ENCODE results near the gene HRC. TPM values are rescaled to one million over a fixed set of nuclear protein-coding genes. Genes with fewer than 3 reads are reported as not detected.
"Not testable (repeated sequence)": the region's sequence is repeated elsewhere in the genome, so short reads cannot be mapped to it uniquely, and the experiment has no call there.

HRC gene
- polyA plus RNA-seq, 12 donors = 66.9 to 170 (median 128) TPM; not detected in 1

DNA sequence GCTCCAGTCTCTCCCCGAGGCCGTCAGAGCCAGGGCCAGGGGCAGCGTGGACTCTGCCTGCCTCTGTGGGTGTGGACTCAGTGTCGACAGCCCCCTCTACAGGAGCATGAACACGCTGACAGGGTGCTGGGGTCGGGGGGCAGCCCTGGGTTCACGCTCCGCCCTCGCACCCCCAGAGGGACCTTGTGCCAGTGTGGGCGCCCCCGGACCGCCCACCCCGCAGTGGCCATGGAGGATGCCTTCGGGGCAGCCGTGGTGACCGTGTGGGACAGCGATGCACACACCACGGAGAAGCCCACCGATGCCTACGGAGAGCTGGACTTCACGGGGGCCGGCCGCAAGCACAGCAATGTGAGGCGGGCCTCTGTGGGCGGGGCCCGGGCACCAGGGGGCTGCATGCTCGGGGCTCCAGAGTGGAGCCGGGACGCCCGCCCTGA lies 10.7 kb upstream of the HRC start:
- DNase-seq = no peak

DNA sequence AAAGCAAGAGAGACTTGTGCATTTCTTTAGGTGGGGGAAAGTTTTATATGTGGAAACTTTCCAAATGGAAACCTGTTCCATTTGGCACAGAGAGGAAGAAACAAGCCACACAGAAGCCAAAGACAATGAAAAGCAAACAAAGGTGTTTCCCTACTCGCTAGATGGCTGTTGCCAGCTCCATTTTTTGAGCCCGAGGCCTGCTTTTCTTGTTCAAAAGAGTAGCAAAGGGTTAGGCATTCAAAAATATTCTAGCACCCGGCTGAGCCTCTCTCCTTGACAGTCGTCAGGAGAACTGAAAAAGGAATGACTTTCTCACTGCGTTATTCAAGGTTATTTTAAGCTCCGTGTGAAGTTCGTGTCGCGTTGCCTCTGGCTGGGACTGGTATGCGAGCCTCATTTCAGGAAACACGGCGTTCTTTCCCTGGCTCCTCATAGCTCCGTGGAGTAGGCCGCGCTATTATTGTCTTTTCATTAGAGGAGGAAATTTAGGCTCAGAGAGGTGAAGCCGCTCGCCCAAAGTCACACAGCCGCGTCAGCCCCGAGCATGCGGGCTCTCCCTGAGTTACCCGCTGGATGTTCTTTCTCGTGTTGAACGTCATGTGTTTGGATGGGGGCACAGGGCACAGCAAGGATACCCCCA lies 10.0 kb upstream of the HRC start:
- DNase-seq = no peak

DNA sequence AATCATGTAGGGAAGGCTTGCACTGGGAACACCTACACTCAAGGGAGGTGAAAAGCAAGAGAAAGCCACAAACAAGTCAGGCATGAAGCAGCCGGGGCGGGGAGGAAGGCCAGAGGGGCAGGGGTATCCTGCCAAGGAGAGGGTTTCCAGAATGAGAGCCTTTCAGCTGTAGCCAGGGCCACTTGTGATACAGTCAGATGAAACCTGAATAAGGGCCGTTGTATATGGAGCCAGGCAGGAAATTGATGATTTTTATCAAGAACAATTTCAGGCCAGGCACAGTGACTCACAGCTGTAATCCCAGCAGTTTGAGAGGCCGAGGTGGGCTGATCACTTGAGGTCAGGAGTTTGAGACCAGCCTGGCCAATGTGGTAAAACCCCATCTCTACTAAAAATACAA lies 6.8 kb upstream of the HRC start:
- no peak for DNase-seq

DNA sequence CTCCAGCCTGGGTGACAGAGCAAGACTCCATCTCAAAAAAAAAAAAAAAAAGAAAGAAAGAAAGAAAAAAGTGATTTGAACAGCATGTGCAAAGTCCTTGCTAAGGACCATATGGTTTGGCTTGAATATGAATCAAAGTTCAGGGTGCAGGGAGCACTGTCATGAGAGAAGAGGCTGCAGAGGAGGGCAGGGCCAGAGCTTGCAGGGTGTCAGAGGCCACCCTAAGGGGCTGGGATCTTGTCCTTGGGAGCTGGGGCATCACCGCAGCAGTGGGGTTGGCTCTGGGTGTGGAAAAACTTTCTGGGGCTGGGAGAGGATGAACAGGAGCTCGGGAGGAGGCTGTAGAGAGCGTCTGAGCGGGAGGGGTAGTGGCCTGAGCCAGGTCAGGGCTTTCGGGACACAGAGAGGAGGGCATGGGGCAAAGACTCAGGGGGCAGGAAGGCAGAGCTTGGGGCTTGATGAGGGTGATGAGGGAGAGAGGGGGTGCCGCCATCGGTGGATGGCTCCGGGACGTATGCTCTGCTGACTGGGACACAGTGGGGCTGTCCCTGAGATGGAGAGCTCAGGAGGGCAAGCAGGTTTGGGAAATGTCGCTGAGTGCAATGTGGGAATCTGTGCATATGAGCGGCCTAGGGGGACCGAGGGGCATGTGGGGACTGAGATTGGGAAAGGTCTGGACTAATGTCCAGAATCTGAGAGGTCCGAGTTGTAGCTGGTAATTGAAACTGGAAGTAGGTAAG lies 5.4 kb upstream of the HRC start:
- no peak for DNase-seq

DNA sequence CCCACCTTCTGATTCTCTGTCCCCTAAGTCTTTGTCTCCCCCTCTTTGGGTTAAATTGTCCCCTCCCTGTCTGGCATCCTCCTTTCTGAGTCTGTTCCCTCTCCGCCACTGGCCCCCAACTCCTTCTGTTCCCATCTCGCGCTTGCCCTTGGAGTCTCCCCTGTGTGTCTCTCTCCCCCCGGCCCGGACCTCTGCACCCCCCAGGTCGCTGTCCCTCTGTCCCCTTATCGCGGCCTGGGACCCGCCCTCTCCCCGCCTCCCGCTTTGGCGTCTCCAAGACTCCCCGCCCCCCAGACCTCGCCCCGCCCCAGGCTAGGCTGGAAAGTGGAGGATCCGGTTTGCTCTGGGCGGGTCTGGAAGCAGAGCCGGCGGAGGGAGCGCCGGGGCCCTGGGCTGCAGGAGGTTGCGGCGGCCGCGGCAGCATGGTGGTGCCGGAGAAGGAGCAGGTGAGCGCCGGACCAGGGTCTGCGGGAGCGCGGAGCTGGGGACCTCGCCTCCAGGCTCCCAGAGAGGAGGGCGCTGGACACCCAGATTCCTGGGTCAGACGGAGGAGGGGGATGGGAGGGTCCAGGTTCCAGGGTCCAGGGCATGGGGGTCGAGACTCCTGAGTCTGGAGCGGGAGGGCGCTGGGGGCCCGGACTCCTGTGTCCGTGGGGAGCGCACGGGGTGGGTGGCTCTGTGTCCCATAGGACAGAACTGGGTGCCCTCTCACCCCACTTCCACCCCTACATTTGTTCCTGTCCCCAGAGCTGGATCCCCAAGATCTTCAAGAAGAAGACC lies 2.4 kb upstream of the HRC start, which contains the start of gene TRPM4:
Gene TRPM4, plus strand, starts transcription at position 348 of the 780 bp plus-strand sequence. Its CDS starts 75 bp downstream, at position 423.
- peak; percentile 88 for DNase-seq

DNA sequence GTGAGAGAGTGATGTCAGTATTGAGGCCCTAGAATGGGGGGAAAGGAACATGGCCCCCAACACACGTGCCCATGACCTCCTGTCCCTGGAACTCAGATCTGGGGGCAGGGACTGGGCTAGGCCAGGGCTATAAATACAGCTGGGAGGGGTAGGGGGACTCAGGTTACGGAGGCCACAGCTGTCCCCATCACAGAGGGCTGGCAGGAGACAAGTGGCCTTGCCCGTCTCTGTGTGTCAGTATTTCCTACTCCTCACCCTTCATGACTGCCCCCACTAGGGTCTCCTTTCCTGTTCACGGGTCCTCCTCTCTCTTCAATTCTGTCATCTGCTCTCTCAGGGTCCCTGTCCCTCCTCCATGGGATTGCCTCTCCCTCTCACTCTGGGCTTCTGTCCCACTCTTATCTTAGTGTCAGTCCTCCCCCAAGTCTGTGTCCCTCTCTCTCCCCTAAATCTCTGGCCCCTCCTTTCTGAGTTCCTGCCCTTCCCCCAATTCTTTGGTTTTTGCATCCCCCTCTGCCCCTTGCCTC lies 687 bp upstream of the HRC start:
- DNase-seq = peak; percentile 56

DNA sequence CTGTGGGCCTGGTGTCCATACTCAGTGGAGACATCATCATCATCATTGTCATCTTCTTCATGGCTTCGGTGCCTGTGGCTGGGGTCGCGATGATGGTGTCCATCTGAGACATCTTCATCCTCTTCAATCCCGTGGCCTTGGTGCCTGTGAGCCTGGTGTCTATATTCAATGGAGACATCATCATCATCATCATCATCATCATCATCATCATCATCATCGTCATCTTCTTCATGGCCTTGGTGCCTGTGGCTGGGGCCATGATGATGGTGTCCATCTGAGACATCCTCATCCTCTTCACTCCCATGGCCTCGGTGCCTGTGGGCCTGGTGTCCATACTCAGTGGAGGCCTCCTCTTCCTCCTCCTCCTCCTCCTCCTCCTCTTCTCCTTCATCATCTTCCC lies 917 bp downstream of the HRC start:
- DNase-seq = no peak

DNA sequence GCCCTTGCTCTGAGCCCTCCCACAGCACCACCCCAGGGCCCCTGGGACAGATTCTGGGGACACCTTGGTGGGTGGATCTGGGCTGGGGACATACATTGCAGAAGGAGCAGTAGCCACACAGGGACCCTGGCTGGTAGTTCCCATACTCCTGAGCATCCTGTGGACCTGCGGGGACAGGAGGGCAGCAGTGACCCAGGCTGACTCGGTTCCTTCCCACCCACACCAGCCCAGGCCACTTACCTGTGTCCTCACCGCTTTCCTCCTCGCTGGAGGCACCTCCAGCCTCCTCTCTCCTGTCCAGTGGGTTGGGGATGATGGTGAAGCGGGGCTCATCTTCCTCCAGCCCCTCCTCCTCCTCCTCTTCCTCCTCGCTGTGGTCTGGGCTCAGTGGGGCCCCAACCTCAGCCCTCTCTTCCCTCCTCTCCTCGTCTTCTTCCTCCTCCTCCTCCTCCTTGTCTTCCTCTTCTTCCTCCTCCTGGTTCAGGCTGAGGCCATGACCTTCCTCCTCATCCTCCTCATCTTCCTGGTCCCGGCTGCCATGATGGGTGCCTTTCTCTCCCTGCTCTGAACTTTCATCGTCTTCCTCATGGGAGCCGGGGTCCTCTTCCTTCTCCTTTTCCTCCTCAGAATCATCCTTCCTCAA lies 1.9 kb downstream of the HRC start:
- DNase-seq = no peak

DNA sequence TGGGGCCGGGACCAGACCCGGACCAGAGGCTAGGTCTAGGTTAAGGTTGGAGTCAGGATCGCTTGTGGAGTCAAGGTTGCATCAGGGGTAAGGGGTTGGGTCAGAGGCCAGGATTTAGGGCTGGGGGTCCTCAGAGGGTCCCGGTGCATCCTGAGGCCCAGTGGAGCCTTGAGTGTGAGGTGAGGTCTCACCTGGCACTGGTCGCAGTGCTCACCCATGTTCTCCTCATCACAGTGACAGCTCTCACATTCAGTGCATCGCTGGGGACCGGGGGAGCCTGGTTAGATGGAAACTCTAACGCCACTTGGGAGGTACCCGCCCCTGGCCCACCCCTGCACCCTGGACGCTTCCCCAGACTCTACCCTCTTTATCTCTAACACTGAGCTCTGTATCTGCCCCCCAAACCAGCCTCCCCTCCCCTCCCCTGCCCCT lies 3.1 kb downstream of the HRC start:
- no peak for DNase-seq

DNA sequence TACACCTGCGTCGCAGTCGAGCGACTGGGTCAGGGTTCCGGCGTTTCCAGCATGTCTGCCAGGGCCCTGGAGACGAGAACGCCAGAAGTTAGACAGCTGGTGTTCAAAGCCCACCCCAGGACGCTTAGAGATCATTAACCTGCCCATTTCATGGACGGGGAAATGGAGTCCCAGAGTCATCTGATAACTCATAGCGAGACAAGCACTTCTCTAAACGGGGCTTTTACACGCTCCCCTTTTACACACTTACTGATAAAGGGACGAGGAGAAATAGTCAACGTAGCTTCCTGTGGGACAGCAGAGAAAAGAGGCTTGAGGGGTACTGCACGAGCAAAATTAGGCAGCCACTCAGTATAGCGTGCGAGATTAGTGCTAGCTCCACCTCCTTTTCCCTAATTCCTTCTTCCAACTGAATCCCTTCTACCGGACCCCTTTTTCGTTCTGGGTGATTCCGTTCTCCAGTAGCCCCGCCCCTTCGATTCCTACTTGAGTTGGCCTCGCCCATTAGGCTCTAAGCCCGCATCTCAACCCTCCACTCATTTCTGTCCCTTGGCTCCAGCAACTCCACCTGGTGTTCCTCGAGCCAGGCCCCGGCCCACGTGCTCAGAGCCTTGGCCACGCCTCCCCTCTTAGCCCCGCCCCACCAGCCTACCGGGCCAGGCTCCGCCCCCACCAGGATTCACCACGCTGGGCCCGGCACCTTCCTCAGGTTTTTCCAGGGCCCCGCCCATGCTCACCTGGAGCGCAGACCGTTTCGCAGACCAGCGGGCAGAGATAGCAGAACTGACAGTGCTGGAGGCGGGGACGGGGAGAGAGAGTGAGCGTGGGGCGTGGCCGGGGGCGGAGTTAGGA lies 3.7 kb downstream of the HRC start:
- DNase-seq = peak; percentile 50

DNA sequence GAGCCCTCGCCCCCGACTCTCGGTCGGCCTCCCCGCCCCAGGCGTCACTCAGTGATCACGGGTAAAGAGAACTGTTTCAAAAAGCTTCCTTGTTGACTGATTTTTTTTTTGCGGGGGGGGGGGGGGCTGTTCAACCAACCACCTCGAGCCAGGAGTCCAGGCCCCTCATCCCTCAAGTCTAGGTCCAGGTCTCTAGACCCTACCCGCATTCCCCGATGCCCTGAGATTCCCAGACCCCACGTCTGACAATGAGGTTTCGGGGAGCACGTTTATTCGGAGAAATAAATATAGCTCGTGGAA lies 4.3 kb downstream of the HRC start:
- no peak for DNase-seq

DNA sequence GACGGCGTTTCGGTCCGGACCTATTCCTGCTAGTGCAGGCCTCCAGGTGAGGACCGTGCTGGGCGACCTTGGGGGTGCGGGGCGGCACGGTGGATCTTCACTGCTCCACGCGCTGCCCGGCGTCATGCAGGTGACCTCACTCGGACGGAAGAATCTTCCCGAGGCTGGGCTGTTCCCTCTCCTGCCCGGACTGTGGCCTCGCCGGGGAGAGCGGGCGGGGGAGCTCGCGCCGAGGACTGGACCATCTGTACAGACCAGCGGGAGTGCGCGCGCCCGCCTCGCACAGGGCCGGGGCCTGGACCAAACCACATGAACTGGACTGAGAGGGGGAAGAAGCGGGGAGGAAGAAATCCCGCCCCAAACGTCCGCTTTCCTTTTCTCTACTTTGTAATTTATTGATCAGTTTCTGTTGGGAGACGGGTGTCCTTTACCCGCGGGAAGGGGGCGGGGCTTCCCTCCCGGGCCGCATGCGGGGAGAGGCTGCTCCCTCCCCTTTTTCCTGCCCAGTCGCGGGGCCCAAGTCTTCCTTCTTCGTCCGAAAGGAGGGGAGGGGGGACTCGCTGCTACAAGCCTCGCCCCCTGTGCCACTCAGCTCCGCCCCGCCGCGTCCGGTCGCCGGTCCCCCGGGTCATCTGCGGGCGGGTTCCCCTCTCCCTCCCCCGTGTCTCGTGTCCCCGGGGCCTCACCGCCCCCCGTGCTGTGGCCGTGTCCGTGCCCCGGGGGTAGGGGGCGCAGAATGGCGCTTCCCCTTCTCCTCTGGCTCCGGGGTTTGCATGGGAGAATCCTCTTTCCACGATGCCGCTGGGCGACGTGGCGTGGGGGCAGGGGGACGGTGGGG lies 4.9 kb downstream of the HRC start:
- peak; percentile 92 for DNase-seq

DNA sequence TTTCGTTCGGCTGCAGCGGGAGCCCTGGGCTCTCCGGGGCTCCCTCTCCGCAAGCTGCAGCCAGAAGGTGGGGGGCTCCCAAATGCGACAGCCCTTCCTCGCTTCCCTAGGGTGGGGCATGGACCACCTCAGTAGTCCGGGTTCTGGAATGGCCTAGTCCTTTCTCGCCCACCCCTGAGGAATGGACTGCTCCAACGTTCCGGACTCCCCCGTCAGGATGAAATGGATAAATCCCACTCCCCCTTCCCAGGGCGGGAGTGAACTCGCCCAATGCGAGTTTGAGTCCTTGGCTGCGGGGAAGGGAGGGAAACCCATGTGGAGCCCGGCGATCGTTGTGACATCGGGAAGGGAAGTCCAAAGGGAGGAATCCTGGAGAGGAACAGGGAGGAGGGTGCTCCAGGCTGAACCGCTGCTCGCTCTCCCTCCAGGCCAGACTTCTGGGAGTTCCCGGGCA lies 5.5 kb downstream of the HRC start:
- peak; percentile 92 for DNase-seq

DNA sequence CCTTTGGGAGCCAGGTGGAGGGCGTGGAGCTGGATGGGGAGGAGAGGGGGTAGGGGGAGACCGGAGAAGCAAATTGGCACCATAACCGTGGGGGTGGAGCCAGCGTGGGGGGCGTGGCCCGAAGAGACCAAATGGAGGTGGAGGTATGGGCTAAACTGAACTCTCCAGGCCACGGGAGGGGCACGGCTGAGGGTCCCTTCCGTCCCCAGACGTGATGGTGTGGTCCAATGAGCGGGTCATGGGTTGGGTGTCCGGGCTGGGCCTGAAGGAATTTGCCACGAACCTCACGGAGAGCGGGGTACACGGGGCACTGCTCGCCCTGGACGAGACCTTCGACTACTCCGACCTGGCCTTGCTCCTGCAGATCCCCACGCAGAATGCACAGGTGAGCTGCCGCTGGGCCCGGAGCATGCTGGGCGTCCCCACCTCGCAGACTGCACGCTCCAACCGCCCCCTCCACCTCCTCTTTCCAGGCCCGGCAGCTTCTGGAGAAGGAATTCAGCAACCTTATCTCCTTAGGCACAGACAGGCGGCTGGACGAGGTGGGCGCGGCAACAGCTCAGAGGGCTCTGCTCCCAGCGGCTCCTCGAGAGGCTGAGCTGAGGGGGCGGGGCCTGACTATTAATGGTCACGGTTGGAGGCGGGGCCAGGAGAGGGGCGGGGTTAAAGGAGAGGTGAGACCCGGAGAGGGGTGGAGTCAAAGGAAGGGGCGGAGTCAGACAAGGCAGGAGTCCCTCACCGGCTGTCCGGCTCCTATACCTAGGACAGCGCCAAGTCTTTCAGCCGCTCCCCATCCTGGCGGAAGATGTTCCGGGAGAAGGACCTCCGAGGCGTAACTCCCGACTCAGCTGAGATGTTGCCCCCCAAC lies 6.2 kb downstream of the HRC start:
- DNase-seq = peak; percentile 92

DNA sequence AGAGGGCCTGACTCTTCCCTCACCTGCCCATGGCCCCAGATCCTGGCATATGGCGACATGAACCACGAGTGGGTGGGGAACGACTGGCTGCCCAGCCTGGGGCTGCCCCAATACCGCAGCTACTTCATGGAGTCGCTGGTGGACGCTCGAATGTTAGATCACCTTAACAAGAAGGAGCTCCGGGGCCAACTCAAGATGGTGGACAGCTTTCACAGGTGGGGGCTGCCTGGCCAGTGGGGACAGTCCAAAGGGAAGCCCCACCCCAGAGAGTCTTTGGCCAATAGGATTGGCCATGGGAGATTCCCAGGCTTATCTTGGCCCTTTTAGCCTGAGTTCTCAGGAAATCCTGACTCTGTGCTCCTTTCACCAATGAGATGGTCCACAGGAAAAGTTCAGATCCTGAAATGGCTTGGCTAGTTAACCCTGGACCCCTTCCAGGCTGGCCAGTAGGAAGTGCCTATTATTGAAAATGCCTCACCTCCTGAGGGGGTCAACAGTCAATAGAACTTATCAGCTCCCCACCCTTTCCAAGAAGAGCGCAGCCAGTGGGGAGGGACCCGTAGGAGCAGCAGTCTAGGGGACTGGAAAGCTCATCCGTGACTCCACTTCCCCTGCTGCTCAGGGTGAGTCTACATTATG lies 7.0 kb downstream of the HRC start:
- no peak for DNase-seq

DNA sequence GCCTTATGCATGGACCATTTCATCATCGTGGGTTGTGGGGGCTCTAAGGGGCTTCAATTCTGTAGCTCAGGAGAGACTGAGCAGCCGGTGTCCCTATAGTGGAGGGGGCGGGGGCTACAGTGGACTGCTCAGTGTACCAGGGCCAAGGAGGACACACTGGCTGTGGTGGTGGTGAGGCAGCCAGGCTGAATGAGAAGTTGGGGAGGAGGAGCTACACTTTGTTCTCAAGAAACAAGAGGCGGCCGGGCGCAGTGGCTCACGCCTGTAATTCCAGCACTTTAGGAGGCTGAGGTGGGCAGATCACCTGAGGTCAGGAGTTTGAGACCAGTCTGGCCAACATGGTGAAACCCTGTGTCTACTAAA lies 8.8 kb downstream of the HRC start:
- not testable (repeated sequence) for DNase-seq

DNA sequence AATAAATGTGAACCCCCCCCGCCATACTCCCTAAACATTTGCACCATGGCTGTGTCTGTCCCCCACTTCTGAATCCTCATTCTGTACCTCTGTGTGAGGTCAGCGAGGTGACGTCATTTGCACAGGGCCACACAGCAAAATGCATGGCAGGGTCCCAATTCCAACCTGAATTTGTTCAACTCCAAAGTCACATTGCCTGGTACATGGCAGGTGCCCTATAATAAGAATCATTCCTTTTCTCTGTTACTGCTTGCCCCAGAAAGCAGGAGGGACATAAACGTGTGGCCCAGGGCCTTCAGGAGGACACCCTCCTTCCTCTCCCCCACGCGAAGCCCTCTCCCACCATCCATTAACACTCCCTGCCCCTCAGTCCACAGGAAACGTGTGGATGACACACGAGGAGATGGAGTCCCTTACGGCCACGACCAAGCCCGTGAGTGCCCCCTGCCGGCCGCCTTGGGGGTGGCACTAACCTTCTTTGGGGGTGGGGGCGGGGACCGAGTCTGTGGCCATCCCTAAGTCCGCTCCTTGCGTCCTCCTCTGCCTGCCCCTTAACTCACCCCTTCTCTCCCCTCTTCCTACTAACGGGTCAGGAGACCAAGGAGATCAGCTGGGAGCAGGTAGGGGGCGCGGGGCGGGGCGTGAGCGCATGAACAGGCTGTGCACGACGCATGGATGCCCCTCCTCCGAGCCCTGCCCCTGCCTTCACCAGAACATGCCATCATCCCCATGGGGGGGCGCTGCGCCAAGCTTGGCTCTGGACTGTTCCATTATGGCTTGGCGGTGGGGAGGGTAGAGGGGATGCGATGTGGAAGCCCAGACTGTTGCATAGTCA lies 9.4 kb downstream of the HRC start:
- peak; percentile 73 for DNase-seq

Data from muscle of arm (tissue), 12 donors.